K562 (cell line): ENCODE measurements around the gene FASN. TPM values are rescaled to one million over a fixed set of nuclear protein-coding genes. Genes with fewer than 3 reads are reported as not detected.

Experiments
- ATAC-seq: fragments of 200-7000 bp; cut with Tn5 transposase; 3 replicates; pipeline ENCODE4 v1.9.1; 2020; ENCODE audit warnings: moderate library complexity
- BruUV-seq: library from RNA; stranded (reverse); fragments of 400-500 nt; replicated peaks from 2 replicates; lab custom pipeline; 2021; lab: Mats Ljungman, UMichigan
- CTCF ChIA-PET: fragments of 300-600 bp; formaldehyde crosslinking; extraction: SDS; loops from one replicate; lab custom pipeline; 2021; ENCODE audit warnings: low intra/inter-chr PET ratio; lab: Yijun Ruan, JAX
- POLR2A ChIA-PET: fragments of 300-600, 350-650 bp; sonication (Branson Sonifier 250); formaldehyde crosslinking; extraction: SDS; loops from one replicate; lab custom pipeline; 2021; ENCODE audit warnings: antibody characterized with exemption, inconsistent platforms; lab: Yijun Ruan, JAX
- DNase-seq, 4 experiments: peaks; one replicate each; pipeline versions ENCODE4 v3.0.0 to v3.0.0-alpha.2; 2011 to 2018; ENCODE audit warnings: low spot score in 3 of 4, mixed read lengths in 3 of 4; ENCODE audit errors: extremely low read depth in 1 of 4
- FAIRE-seq: peaks from 2 replicates; lab custom pipeline; 2011; peaks lifted over from hg19 to GRCh38; lab: Jason Lieb, UNC
- H2AFZ ChIP-seq: 2 replicates; pipeline ENCODE4 v1.6.0; 2011; ENCODE audit warnings: low read depth, low read length, control low read depth, inconsistent platforms
- H3K27ac ChIP-seq: fragments of 200-600 bp; 3 replicates; pipeline ENCODE4 v1.8.0; 2011; ENCODE audit warnings: low read depth, mild to moderate bottlenecking, control low read depth, inconsistent platforms, low read length, moderate library complexity, mixed read lengths; ENCODE audit errors: extremely low read depth
- H3K27me3 ChIP-seq, 2 experiments: fragments of 300-600 bp in 1 of 2; 2 replicates in 1 of 2; 3 replicates in 1 of 2; pipeline versions ENCODE4 v1.6.0 to v1.8.0; 2011; ENCODE audit warnings: inconsistent platforms in 2 of 2, low read length in 2 of 2, mild to moderate bottlenecking in 1 of 2, mixed read lengths in 1 of 2, moderate library complexity in 1 of 2; ENCODE audit not compliant: control insufficient read depth in 2 of 2, insufficient read depth in 2 of 2
- H3K36me3 ChIP-seq: fragments of 300-600 bp; 3 replicates; pipeline ENCODE4 v1.8.0; 2011; ENCODE audit warnings: mild to moderate bottlenecking, low read length, inconsistent platforms; ENCODE audit not compliant: control insufficient read depth, insufficient read depth
- H3K4me1 ChIP-seq, 2 experiments: fragments of 200-600 bp in 1 of 2; replicated peaks in 1 of 2; 2 replicates in 1 of 2; 3 replicates in 1 of 2; pipeline versions ENCODE4 v1.5.1 to v1.8.0; 2011; ENCODE audit warnings: inconsistent platforms in 2 of 2, low read length in 2 of 2, mild to moderate bottlenecking in 1 of 2, mixed read lengths in 1 of 2, moderate library complexity in 1 of 2; ENCODE audit not compliant: control insufficient read depth in 2 of 2, insufficient read depth in 2 of 2
- H3K4me2 ChIP-seq: 2 replicates; pipeline ENCODE4 v1.6.1; 2011; ENCODE audit warnings: low read length, control low read depth, inconsistent platforms, mixed read lengths; ENCODE audit not compliant: insufficient read depth
- H3K4me3 ChIP-seq: fragments of 200-600 bp; sonication (generic), shearing (Covaris generic); 2 replicates; pipeline ENCODE4 v1.5.1; 2016; ENCODE audit warnings: control low read depth, inconsistent platforms
- H3K79me2 ChIP-seq: fragments of 200-600 bp; 3 replicates; pipeline ENCODE4 v1.8.0; 2011; ENCODE audit warnings: low read length, inconsistent platforms; ENCODE audit not compliant: control insufficient read depth, insufficient read depth
- H3K9ac ChIP-seq, 2 experiments: 2 replicates each; pipeline versions ENCODE4 v1.6.0 to v1.6.1; 2011; ENCODE audit warnings: low read depth in 2 of 2, low read length in 2 of 2, control low read depth in 1 of 2, inconsistent platforms in 1 of 2, mild to moderate bottlenecking in 1 of 2, mixed read lengths in 1 of 2; ENCODE audit not compliant: insufficient read depth in 1 of 2
- H3K9me1 ChIP-seq: one replicate; pipeline ENCODE4 v1.6.0; 2011; ENCODE audit warnings: inconsistent platforms, mild to moderate bottlenecking, low read length, moderate library complexity; ENCODE audit not compliant: control insufficient read depth, insufficient read depth
- H3K9me3 ChIP-seq: replicated peaks from 2 replicates; pipeline ENCODE4 v1.5.1; 2011; ENCODE audit warnings: low read depth, low read length, inconsistent platforms; ENCODE audit not compliant: control insufficient read depth, insufficient read depth
- H4K20me1 ChIP-seq: replicated peaks from 2 replicates; pipeline ENCODE4 v1.6.1; 2011; ENCODE audit warnings: low read length, inconsistent platforms, mixed read lengths; ENCODE audit not compliant: control insufficient read depth, insufficient read depth
- POLR2G ChIP-seq: fragments of 200-400 bp; formaldehyde crosslinking; IDR thresholded peaks from 2 replicates; pipeline ENCODE4 v1.6.1; 2017; ENCODE audit warnings: low read depth, mild to moderate bottlenecking, antibody characterized with exemption, low read length, moderate library complexity
- WGBS: fragments of 100-300 bp; shearing (Covaris generic); methylation state at CpG from one replicate; pipeline ENCODE4 v1.1.6; 2016; ENCODE audit warnings: low coverage, mixed read lengths; ENCODE audit not compliant: insufficient coverage; ENCODE audit errors: missing lambda C conversion rate; 5-methylcytosine and 5-hydroxymethylcytosine counted together
- in situ Hi-C: fragments of 300-500 bp; cut with MboI; formaldehyde crosslinking; loops from 4 replicates; pipeline ENCODE4 v1.15.0; 2018; ENCODE audit warnings: inconsistent platforms, mixed read lengths
- intact Hi-C: fragments of 100-400 bp; cut with micrococcal nuclease; formaldehyde crosslinking; loops from 2 replicates; pipeline ENCODE4 v1.14.2; 2022
- polyA plus RNA-seq, 8 experiments: library from polyadenylated mRNA; depleted of rRNA in 4 of 8; stranded (reverse) in 5 of 8; unstranded in 3 of 8; fragments of >200 nt; fragmentation: Nextera tagmentation in 2 of 8; fragmentation: Illumina TruSeq in 1 of 8; extraction: Ambion mirVana in 2 of 8; extraction: Trizol in 1 of 8; gene quantifications; 2 replicates each; pipeline versions ENCODE4 v1.2.1 to v1.2.3, GENCODE V29; 2011 to 2014; ENCODE audit warnings: inconsistent platforms in 1 of 8, missing spikeins in 1 of 8
- total RNA-seq, 7 experiments: library from RNA; depleted of rRNA in 6 of 7; stranded (reverse); fragments of >200 nt in 6 of 7; fragmentation: Illumina TruSeq in 2 of 7; extraction: Trizol in 2 of 7; gene quantifications; 2 replicates each; pipeline versions ENCODE4 v1.2.1 to v1.2.3, GENCODE V29; 2011 to 2021; ENCODE audit warnings: low replicate concordance in 1 of 7
- TF ChIP-seq, protein P1 (sequence below): fragments of 450-650 bp; formaldehyde crosslinking; IDR thresholded peaks from 2 replicates; pipeline ENCODE4 v1.4.0; 2022; ENCODE audit warnings: missing genetic modification characterization

FASN gene
- total and polyA plus RNA-seq, 9 of the 15 experiments (the other 6 are each of a cell fraction or from before 2014, with no cell fraction given), result 0.15 to 663 (median 49.9) TPM

- Histone ChIP-seq H3K4me1 (peaks cover 23 to 80% of the 10 kb centered on the region in 2 experiments), H2AFZ (no peak overlapping the region), H3K79me2 (0 out of 3 replicates have a peak, but pooled peaks cover under 1% of the 10 kb centered on the region), H3K9me3 (no peaks in the 10 kb centered on the region), H3K9me1 (no peaks in the 10 kb centered on the region), H4K20me1 (no peaks in the 10 kb centered on the region), H3K36me3 (peaks cover 6% of the 10 kb centered on the region; the same call in 2 of the 3 replicates), H3K4me2 (no peak overlapping the region), H3K27me3 (no peaks in the 10 kb centered on the region), H3K27ac (no peak overlapping the region), H3K9ac (peak overlapping the region in 1 of 2 experiments; percentile 4; a peak in 1 of 4 replicates), H3K4me3 (no peak overlapping the region)
- intact Hi-C loops, result loop anchor here (5.0 kb wide), 1 partner anchor 37 kb away; no protein-coding TSS in a partner anchor
- FAIRE-seq, result no peak
- TF ChIP-seq POLR2G, result peak; percentile 29; the same call in 1 of the 2 replicates
- TF ChIP-seq, protein P1, sequence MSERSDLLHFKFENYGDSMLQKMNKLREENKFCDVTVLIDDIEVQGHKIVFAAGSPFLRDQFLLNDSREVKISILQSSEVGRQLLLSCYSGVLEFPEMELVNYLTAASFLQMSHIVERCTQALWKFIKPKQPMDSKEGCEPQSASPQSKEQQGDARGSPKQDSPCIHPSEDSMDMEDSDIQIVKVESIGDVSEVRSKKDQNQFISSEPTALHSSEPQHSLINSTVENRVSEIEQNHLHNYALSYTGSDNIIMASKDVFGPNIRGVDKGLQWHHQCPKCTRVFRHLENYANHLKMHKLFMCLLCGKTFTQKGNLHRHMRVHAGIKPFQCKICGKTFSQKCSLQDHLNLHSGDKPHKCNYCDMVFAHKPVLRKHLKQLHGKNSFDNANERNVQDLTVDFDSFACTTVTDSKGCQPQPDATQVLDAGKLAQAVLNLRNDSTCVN (CRISPR knock-in tag), result no peak
- BruUV-seq, result no TSS peak
- WGBS, result 85% methylated on average over 11 of the region's 13 CpGs
- ATAC-seq, result no peak
- in situ Hi-C loops, result no loop called here
- ChIA-PET POLR2A (interaction anchor here (0.6 to 0.7 kb wide), 2 partner anchors 13 to 765 kb away, joined by 3 read pairs; no protein-coding TSS in a partner anchor), CTCF (no interaction called here)
- no peak for DNase-seq
Observed at GRCh38 chr17:82105417-82105881, 7.4 kb upstream of the FASN start.
